GM10248 (cell line): ENCODE data around the gene EYA2.

Source experiments
- CTCF ChIA-PET: fragments of 300-600 bp; sonication (Branson Sonifier 250); formaldehyde crosslinking; extraction: SDS; loops from one replicate; lab custom pipeline; 2021; ENCODE audit warnings: antibody characterized with exemption; lab: Yijun Ruan, JAX
- POLR2A ChIA-PET: fragments of 350-650 bp; sonication (Branson Sonifier 250); formaldehyde crosslinking; extraction: SDS; loops from one replicate; lab custom pipeline; 2020; ENCODE audit warnings: antibody characterized with exemption; lab: Yijun Ruan, JAX
- DNase-seq: peaks from one replicate; pipeline ENCODE4 v3.0.0; 2012; ENCODE audit errors: extremely low spot score
- TF ChIP-seq, protein P1 (sequence below): IDR thresholded peaks from 2 replicates; pipeline ENCODE4 v1.5.1; 2012; ENCODE audit warnings: mild to moderate bottlenecking, low read depth; ENCODE audit errors: extremely low read depth, missing control alignments, control extremely low read depth

EYA2 gene

DNA sequence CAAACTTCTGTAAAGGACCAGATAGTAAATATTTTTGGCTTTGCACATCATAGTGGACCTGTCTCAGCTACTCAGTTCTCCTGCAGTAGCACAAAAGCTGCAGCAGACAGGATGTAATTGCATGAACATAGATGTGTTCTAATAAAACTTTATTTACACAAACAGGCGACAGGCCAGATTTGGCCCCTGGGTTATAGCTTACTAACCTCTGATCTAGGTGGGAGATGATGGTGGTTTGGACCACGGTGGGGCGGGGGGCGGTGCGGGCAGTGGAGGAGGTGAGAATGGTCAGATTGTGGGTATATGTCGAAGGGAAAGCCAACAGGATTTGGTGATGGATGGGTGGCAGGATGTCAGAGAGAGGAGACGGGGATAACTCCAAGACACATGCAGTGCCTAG is 265.6 kb downstream of the EYA2 start:
- ChIA-PET CTCF (no interaction called here), POLR2A (no interaction called here)
- no peak for DNase-seq
- TF ChIP-seq, protein P1, sequence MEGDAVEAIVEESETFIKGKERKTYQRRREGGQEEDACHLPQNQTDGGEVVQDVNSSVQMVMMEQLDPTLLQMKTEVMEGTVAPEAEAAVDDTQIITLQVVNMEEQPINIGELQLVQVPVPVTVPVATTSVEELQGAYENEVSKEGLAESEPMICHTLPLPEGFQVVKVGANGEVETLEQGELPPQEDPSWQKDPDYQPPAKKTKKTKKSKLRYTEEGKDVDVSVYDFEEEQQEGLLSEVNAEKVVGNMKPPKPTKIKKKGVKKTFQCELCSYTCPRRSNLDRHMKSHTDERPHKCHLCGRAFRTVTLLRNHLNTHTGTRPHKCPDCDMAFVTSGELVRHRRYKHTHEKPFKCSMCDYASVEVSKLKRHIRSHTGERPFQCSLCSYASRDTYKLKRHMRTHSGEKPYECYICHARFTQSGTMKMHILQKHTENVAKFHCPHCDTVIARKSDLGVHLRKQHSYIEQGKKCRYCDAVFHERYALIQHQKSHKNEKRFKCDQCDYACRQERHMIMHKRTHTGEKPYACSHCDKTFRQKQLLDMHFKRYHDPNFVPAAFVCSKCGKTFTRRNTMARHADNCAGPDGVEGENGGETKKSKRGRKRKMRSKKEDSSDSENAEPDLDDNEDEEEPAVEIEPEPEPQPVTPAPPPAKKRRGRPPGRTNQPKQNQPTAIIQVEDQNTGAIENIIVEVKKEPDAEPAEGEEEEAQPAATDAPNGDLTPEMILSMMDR, result no peak

DNA sequence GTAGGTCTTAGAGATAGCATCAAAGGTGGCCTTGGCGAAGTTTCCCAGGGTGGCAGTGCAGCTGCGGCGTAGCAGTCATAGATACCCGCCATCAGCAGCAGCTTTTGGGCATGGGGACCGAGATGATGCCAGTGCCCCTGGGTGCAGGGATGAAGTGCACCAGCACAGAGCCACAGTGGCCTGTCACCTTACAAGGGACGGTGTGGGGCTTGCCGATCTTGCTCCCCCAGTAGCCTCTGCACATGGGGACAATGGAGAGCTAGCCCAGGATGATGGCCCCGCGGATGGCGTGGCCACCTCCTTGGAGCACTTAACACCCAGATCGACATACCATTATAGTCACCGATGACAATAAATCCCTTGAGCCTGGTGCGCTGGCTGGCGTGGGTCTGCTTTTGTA is 266.3 kb downstream of the EYA2 start:
- ChIA-PET POLR2A (no interaction called here), CTCF (no interaction called here)
- no peak for DNase-seq
- TF ChIP-seq, protein P1, result no peak

DNA sequence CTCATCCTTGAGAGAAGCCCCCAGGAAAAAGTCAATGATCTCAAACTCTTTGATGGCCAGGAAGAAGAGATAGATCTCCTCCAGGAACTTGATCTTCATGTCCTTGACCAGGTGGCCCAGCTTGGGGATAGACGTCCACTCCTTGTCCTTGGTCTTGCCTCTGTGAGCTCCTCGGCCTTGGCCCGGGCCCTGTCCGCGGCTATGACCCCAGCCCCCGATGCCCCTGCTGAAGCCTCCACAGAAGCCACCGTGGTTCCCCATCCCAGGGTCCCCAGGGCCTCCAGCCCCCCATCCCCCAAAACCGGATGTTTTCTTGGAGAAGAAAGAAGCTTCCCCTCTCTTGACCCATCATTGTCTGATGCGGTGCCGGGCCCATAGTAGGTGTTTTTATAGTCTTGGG is 266.8 kb downstream of the EYA2 start:
- no peak for DNase-seq
- ChIA-PET POLR2A (no interaction called here), CTCF (no interaction called here)
- TF ChIP-seq, protein P1, result no peak

DNA sequence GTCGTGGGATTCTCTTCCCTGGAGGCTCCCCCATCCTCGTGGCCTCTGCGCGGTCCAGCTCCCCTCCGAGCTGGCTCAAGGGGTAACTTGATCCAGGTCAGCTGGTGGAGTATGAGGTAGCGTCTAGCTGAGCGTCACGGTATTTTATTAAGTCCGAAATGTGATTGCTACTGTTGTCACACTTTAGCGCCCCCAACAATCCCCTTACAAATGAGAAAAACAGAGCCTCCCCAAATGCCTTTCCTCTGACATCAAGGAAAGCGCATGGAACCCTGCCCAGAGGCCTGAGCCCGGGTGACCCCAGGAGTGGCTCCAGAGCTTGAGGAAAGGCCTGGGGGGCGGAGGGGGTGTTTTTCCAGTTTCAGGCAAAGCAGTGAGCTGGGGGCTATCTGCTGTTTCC is 269.5 kb downstream of the EYA2 start:
- ChIA-PET CTCF (interaction anchor here (1.4 kb wide), 1 partner anchor 17 kb away, joined by 5 read pairs; no protein-coding TSS in a partner anchor), POLR2A (no interaction called here)
- TF ChIP-seq, protein P1, result no peak
- DNase-seq, result no peak

DNA sequence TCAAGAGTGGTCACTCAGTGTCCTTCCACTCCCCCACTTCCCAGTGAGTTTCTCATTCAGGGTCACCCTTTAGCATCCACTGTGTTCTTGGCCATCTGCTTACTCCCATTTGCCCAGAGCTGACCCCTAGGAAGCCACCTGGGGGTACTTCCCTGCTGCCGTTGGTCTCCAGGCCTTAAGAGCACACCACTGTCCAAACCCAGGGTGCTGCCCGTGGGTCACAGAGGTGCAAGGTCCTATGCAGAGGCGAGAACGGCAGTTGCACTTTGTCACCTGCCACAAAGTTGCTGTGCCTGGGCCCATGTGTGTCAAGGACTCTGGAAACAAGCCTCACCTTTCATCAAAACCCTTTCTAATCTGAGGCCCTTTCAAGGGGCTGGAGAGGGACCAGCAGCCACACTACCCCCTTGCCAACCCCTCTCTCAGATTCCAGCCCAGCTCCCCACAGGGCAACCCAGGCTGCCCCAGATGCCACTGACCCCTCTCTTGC is 270.8 kb downstream of the EYA2 start:
- no peak for DNase-seq
- TF ChIP-seq, protein P1, result no peak
- ChIA-PET POLR2A (no interaction called here), CTCF (interaction anchor here (1.4 kb wide), 1 partner anchor 16 kb away, joined by 5 read pairs; no protein-coding TSS in a partner anchor)

DNA sequence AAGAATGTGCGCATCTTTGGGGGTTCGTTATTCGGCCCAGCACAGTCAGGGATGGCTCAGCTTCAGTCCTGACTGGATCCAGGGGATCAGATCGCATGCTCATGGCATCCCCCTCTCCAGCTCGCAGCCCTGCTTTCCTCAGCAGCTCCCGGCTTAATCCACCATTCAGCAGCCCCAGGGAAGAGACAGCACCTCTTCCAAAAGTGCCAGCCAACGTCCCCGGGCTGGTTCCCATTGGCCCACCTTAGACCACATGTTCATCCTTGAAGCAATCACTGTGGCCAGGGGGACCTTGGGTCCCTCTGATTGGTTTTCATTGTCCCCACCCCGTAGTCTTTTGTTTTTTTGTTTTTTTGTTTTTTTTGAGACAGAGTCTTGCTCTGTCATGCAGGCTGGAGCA is 273.2 kb downstream of the EYA2 start:
- POLR2A ChIA-PET, result no interaction called here
- CTCF ChIA-PET, result no interaction called here
- TF ChIP-seq, protein P1, result no peak
- no peak for DNase-seq

DNA sequence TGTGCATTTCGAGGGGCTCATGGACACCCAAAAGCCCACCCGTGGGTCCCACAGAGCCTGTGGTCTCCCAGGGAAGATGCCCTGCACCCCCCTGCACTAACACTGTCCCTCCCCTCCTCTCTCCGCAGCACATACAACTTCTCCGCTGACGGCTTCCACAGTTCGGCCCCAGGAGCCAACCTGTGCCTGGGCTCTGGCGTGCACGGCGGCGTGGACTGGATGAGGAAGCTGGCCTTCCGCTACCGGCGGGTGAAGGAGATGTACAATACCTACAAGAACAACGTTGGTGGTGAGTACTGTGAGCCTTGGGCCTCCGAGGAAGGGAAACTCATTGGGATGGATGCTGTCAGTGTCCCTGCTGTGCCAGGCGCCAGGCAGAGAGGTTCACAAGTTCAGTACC is 277.9 kb downstream of the EYA2 start:
- ChIA-PET CTCF (no interaction called here), POLR2A (no interaction called here)
- no peak for DNase-seq
- TF ChIP-seq, protein P1, result no peak
